Sigmoid colon (tissue), 7 donors: ENCODE data around the gene COL23A1. TPM values are rescaled to one million over a fixed set of nuclear protein-coding genes. Genes with fewer than 3 reads are reported as not detected.

Source experiments
- DNase-seq: peaks from one replicate; pipeline ENCODE4 v3.0.0-alpha.2; 2019
- H3K27ac ChIP-seq, 4 donors: fragments of 200-600 bp; sonication (generic); one replicate each; pipeline ENCODE4 v1.5.1; 2016 to 2019; ENCODE audit warnings: mild to moderate bottlenecking in 1 of 4
- H3K27me3 ChIP-seq, 3 donors: fragments of 200-600 bp; sonication (generic); one replicate each; pipeline ENCODE4 v1.5.1; 2019; ENCODE audit warnings: mild to moderate bottlenecking in 1 of 3
- H3K36me3 ChIP-seq, 4 donors: fragments of 200-600 bp; sonication (generic); one replicate each; pipeline ENCODE4 v1.5.1; 2016 to 2019
- H3K4me1 ChIP-seq, 4 donors: fragments of 200-600 bp; sonication (generic); one replicate each; pipeline ENCODE4 v1.5.1; 2017 to 2019
- H3K4me3 ChIP-seq, 4 donors: fragments of 200-600 bp; sonication (generic); one replicate each; pipeline ENCODE4 v1.5.1; 2017 to 2019; ENCODE audit warnings: mild to moderate bottlenecking in 2 of 4, moderate library complexity in 1 of 4
- H3K9me3 ChIP-seq, 4 donors: fragments of 200-600 bp in 3 of 4; sonication (generic) in 3 of 4; one replicate each; pipeline versions ENCODE4 v1.5.1 to v1.6.1; 2013 to 2019
- CTCF ChIP-seq, 4 experiments: fragments of 450-650 bp in 3 of 4; fragments of 200-600 bp in 1 of 4; IDR thresholded peaks; one replicate each; pipeline ENCODE4 v1.5.1; 2016 to 2019; ENCODE audit warnings: antibody characterized with exemption in 4 of 4, mild to moderate bottlenecking in 3 of 4, moderate library complexity in 2 of 4
- EP300 ChIP-seq, 4 donors: sonication (generic); formaldehyde crosslinking; IDR thresholded peaks; one replicate each; pipeline ENCODE4 v1.6.1; 2017; ENCODE audit warnings: antibody characterized with exemption in 4 of 4
- POLR2A ChIP-seq, 2 donors: fragments of 450-650 bp; IDR thresholded peaks; one replicate each; pipeline ENCODE4 v1.6.1; 2016; ENCODE audit warnings: antibody characterized with exemption in 2 of 2, mild to moderate bottlenecking in 2 of 2, moderate library complexity in 2 of 2
- POLR2AphosphoS5 ChIP-seq, 4 donors: sonication (generic); formaldehyde crosslinking; IDR thresholded peaks; one replicate each; pipeline ENCODE4 v1.6.1; 2017; ENCODE audit warnings: antibody characterized with exemption in 4 of 4
- WGBS, 2 donors: extraction: QIAGEN DNeasy Blood & Tissue Kit; methylation state at CpG; one replicate each; pipeline ENCODE4 v1.1.7; 2013; 5-methylcytosine and 5-hydroxymethylcytosine counted together
- intact Hi-C: fragments of 100-400 bp; cut with DNase I; formaldehyde crosslinking; loops from one replicate; pipeline ENCODE4 v1.15.1; 2023
- polyA plus RNA-seq, 3 donors: library from polyadenylated mRNA; stranded (reverse); fragments of 200-250 nt; gene quantifications; one replicate each; pipeline ENCODE4 v1.2.3, GENCODE V29; 2013
- total RNA-seq, 4 donors: library from RNA; depleted of rRNA; stranded (reverse); fragments of >200 nt; gene quantifications; one replicate each; pipeline ENCODE4 v1.1.0, GENCODE V29; 2016
- donor health status: healthy with polysubstance abuse.
- donor health status: Bipolar disorder and iron deficiency.
- donor health status: healthy.

COL23A1 gene
- total and polyA plus RNA-seq, 7 donors = 0.28 to 1.2 (median 0.57) TPM; not detected in 1

GRCh38 chr5:178246624-178247279 lies 343.4 kb downstream of the COL23A1 start:
- Histone ChIP-seq H3K36me3 (no peaks in the 10 kb centered on the region), H3K4me3 (no peak overlapping the region), H3K9me3 (no peaks in the 10 kb centered on the region), H3K4me1 (no peaks in the 10 kb centered on the region), H3K27ac (no peak overlapping the region), H3K27me3 (no peaks in the 10 kb centered on the region)
- no peak for DNase-seq
- TF ChIP-seq POLR2AphosphoS5 (IDR thresholded peaks at IDR 0.05) (no peak), CTCF (IDR thresholded peaks at IDR 0.05) (no peak), POLR2A (IDR thresholded peaks at IDR 0.05) (no peak), EP300 (IDR thresholded peaks at IDR 0.05) (no peak)
- WGBS, 2 donors = 55 to 71% methylated on average over 15 of the region's 15 CpGs
- intact Hi-C loops = no loop called here

- 81 to 88% methylated on average over 2 of the region's 2 CpGs for WGBS, 2 donors
- no peak overlapping the region for H3K27ac ChIP-seq
- intact Hi-C loops = no loop called here
- no peaks in the 10 kb centered on the region for H3K4me1 ChIP-seq
- TF ChIP-seq POLR2A (IDR thresholded peaks at IDR 0.05) (no peak), POLR2AphosphoS5 (IDR thresholded peaks at IDR 0.05) (no peak), EP300 (IDR thresholded peaks at IDR 0.05) (no peak), CTCF (IDR thresholded peaks at IDR 0.05) (no peak)
- no peak for DNase-seq
- H3K4me3 ChIP-seq = no peak overlapping the region
- no peaks in the 10 kb centered on the region for H3K9me3 ChIP-seq
- no peaks in the 10 kb centered on the region for H3K36me3 ChIP-seq
- H3K27me3 ChIP-seq = no peaks in the 10 kb centered on the region
Observed at GRCh38 chr5:178245389-178245788, 344.8 kb downstream of the COL23A1 start.

- WGBS, 2 donors = 85 to 88% methylated on average over 2 of the region's 2 CpGs
- TF ChIP-seq EP300 (IDR thresholded peaks at IDR 0.05) (no peak), CTCF (IDR thresholded peaks at IDR 0.05) (no peak), POLR2A (IDR thresholded peaks at IDR 0.05) (no peak), POLR2AphosphoS5 (IDR thresholded peaks at IDR 0.05) (no peak)
- DNase-seq = no peak
- intact Hi-C loops = no loop called here
- H3K27me3 ChIP-seq = no peaks in the 10 kb centered on the region
- H3K36me3 ChIP-seq = no peaks in the 10 kb centered on the region
- H3K4me3 ChIP-seq = no peak overlapping the region
- H3K27ac ChIP-seq = no peak overlapping the region
- H3K4me1 ChIP-seq = no peaks in the 10 kb centered on the region
- no peaks in the 10 kb centered on the region for H3K9me3 ChIP-seq
Observed at GRCh38 chr5:178244576-178244975, 345.6 kb downstream of the COL23A1 start.

- TF ChIP-seq EP300 (IDR thresholded peaks at IDR 0.05) (no peak), POLR2A (IDR thresholded peaks at IDR 0.05) (no peak), CTCF (IDR thresholded peaks at IDR 0.05) (no peak), POLR2AphosphoS5 (IDR thresholded peaks at IDR 0.05) (no peak)
- Histone ChIP-seq H3K27me3 (no peaks in the 10 kb centered on the region), H3K27ac (no peak overlapping the region), H3K9me3 (no peaks in the 10 kb centered on the region), H3K36me3 (no peaks in the 10 kb centered on the region), H3K4me1 (no peaks in the 10 kb centered on the region), H3K4me3 (no peak overlapping the region)
- no peak for DNase-seq
- WGBS, 2 donors = 84 to 85% methylated on average over 10 of the region's 10 CpGs
- intact Hi-C loops = no loop called here
Observed at GRCh38 chr5:178242416-178242815, 347.8 kb downstream of the COL23A1 start.
